Naive B cell (primary cell): ENCODE data around the gene ESPNL. TPM values are rescaled to one million over a fixed set of nuclear protein-coding genes. Genes with fewer than 3 reads are reported as not detected.

Source experiments
- ATAC-seq, 2 donors: fragments of 150-1000 bp; cut with Tn5 transposase; 2 replicates each; pipeline ENCODE4 v1.10.0; 2021; ENCODE audit warnings: low read depth in 2 of 2, mild to moderate bottlenecking in 2 of 2, moderate library complexity in 2 of 2
- DNase-seq: peaks from one replicate; pipeline ENCODE4 v3.0.0; 2022
- H3K27ac Mint-ChIP-seq, 6 donors: one replicate each; pipeline ENCODE4 v1.8.0; 2020 to 2022; ENCODE audit warnings: mild to moderate bottlenecking in 6 of 6, mixed read lengths in 6 of 6, moderate library complexity in 5 of 6, inconsistent platforms in 2 of 6
- H3K27me3 Mint-ChIP-seq, 3 donors: one replicate each; pipeline ENCODE4 v1.8.0; 2021 to 2022; ENCODE audit warnings: mixed read lengths in 3 of 3, mild to moderate bottlenecking in 1 of 3
- H3K36me3 Mint-ChIP-seq, 2 donors: one replicate each; pipeline ENCODE4 v1.8.0; 2020 to 2022; ENCODE audit warnings: mixed read lengths in 2 of 2, inconsistent platforms in 1 of 2, mild to moderate bottlenecking in 1 of 2
- H3K4me1 Mint-ChIP-seq, 3 donors: one replicate each; pipeline ENCODE4 v1.8.0; 2020 to 2022; ENCODE audit warnings: mixed read lengths in 3 of 3, inconsistent platforms in 1 of 3, mild to moderate bottlenecking in 1 of 3, moderate library complexity in 1 of 3
- H3K4me3 Mint-ChIP-seq, 8 donors: one replicate each; pipeline ENCODE4 v1.8.0; 2020 to 2022; ENCODE audit warnings: mild to moderate bottlenecking in 8 of 8, mixed read lengths in 8 of 8, moderate library complexity in 8 of 8, inconsistent platforms in 2 of 8
- H3K9me3 Mint-ChIP-seq, 7 donors: one replicate each; pipeline ENCODE4 v1.8.0; 2020 to 2022; ENCODE audit warnings: mixed read lengths in 7 of 7, mild to moderate bottlenecking in 5 of 7, inconsistent platforms in 2 of 7, moderate library complexity in 1 of 7
- polyA plus RNA-seq, 6 donors: library from polyadenylated mRNA; unstranded; fragments of 300-500 nt; fragmentation: Illumina TruSeq; gene quantifications; one replicate each; pipeline ENCODE4 v1.2.3, GENCODE V29; 2021; ENCODE audit warnings: low read depth in 6 of 6

Gene ESPNL
- polyA plus RNA-seq, 6 donors from 2014 or later = 0.24 to 0.30 TPM; not detected in 4

- no peak for ATAC-seq
- H3K27ac Mint-ChIP-seq = peak overlapping the region in 1 of 6 donors; percentile 50
- DNase-seq = no peak
- H3K27me3 Mint-ChIP-seq = no peaks in the 10 kb centered on the region
- no peaks in the 10 kb centered on the region for H3K36me3 Mint-ChIP-seq
- no peak overlapping the region for H3K4me3 Mint-ChIP-seq
- H3K4me1 Mint-ChIP-seq = peaks cover 16 to 23% (median 19%) of the 10 kb centered on the region in 3 donors
- peaks cover 0 to 2% (median 0%) of the 10 kb centered on the region in 7 donors for H3K9me3 Mint-ChIP-seq
These were observed 2.7 kb upstream of the ESPNL start for GRCh38 chr2:238097201-238097987.

DNA sequence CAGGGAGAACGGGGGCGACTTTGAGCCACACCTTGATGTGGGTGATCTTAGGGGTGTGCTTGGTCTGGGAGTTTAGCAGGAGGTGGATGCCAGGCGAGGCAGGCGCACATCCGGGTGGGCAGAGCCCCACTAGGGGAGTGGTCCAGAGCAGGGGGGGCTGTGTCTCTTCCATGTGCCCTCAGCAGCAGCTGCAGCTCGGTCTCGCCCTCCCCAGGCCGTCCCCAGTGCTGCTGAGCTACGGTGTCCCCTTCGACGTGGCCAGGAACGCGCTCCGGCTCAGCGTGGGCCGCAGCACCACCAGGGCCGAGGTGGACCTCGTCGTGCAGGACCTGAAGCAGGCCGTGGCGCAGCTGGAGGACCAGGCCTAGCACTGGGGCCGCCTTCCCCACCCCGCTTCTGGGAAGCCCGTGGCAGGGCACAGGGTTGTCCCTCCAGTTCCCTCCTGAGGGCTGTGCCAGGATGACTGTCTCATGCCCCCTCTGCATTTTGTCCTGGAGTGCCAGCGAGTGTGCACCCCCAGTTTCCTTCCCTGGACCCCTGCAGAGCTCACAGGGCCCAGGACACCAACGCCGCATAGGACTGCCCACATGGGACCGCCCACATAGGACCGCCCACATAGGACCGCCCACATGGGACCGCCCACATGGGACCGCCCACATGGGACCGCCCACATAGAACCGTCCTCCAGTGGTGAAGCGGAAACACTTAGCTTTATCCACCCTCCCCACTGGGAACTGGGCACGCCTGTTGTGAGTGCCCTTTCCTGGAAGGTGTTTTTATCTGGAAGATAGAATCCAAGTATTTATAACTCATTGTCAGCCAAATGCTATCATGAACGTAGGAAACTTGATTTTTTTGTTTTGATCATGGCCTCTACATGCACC is 1.9 kb upstream of the ESPNL start:
- H3K9me3 Mint-ChIP-seq = peaks cover 0 to 2% (median 0%) of the 10 kb centered on the region in 7 donors
- peaks cover 16 to 17% (median 16%) of the 10 kb centered on the region in 3 donors for H3K4me1 Mint-ChIP-seq
- H3K27me3 Mint-ChIP-seq = no peaks in the 10 kb centered on the region
- H3K27ac Mint-ChIP-seq = peak overlapping the region in 3 of 6 donors; percentile 73 to 90 (median 77)
- no peaks in the 10 kb centered on the region for H3K36me3 Mint-ChIP-seq
- DNase-seq (peak; percentile 25), ATAC-seq (peak; percentile 79 to 93)
- peak overlapping the region in 6 of 8 donors; percentile 41 to 88 (median 69) for H3K4me3 Mint-ChIP-seq

DNA sequence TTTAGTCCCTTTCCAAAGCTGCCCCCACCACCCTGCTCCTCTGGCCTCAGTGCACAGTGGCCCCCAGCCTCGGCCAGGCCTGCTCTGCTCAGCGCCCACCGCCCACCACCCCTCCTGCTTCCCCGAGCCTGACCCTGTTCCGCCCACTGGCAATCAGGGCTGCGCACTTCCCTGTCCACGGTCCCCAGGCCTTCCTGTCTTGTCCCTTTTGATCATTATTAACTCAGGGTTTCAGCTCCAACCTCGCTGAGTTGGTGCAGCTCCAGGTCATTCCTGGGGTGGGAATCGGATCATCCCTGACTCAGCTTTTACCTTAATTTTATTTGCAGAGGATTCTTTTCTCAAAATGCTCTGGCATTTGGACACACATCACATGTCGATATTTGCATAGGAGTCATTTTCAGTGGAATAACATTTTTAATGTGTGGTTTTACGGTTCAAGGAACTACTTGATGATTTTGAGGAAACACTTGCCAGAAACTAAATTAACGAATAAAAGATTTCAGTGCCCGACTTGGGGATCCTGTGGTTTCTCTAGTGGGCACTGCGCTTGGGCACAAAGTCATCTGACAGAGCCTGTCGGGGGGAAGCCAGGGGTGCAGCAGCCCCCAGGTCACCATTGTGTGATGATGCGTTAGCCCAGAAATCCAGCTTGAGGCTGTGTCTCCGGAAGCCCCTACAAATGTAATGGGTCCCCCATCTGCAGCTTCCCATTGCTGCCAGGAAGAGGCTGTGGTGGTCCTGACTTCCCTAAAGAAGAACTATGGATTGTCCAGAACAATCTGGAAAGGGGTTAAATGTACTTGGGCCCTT is 1.0 kb upstream of the ESPNL start:
- peak; percentile 24 to 47 for ATAC-seq
- Mint-ChIP-seq H3K4me3 (peak overlapping the region; percentile 1 to 88 (median 68)), H3K9me3 (peaks cover 0 to 2% (median 0%) of the 10 kb centered on the region in 7 donors), H3K4me1 (peaks cover 14 to 16% (median 16%) of the 10 kb centered on the region in 3 donors), H3K36me3 (no peaks in the 10 kb centered on the region), H3K27ac (peak overlapping the region in 5 of 6 donors; percentile 21 to 90 (median 77)), H3K27me3 (no peaks in the 10 kb centered on the region)
- DNase-seq = peak; percentile 17

DNA sequence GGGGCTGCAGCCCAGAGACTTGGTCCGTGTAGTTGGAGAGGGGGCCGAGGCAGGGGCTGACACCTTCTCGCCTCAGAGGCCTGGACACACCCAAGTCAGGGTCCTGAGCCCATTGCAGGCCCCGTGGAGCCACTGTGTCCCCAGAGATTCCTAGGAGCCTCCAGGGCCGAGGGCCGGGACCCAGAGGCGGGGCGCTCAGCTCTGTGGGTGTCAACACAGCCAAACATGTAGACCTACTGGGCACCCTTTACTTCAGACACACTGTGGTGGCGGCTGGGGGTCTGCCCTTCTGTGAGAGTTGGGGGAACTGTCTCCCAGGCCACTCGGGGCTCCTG is 459 bp upstream of the ESPNL start:
- Mint-ChIP-seq H3K4me1 (peaks cover 14 to 16% (median 16%) of the 10 kb centered on the region in 3 donors), H3K27ac (peak overlapping the region in 1 of 6 donors; percentile 77), H3K4me3 (peak overlapping the region in 5 of 8 donors; percentile 34 to 66 (median 52)), H3K9me3 (peaks cover 0 to 2% (median 0%) of the 10 kb centered on the region in 7 donors), H3K36me3 (no peaks in the 10 kb centered on the region), H3K27me3 (no peaks in the 10 kb centered on the region)
- DNase-seq (no peak), ATAC-seq (no peak)

- H3K4me1 Mint-ChIP-seq = peaks cover 14 to 16% (median 16%) of the 10 kb centered on the region in 3 donors
- no peaks in the 10 kb centered on the region for H3K36me3 Mint-ChIP-seq
- H3K27ac Mint-ChIP-seq = peak overlapping the region in 1 of 6 donors; percentile 15
- peak overlapping the region in 2 of 8 donors; percentile 41 to 59 for H3K4me3 Mint-ChIP-seq
- DNase-seq = no peak
- no peaks in the 10 kb centered on the region for H3K27me3 Mint-ChIP-seq
- ATAC-seq = no peak
- H3K9me3 Mint-ChIP-seq = peaks cover 0 to 2% (median 0%) of the 10 kb centered on the region in 7 donors
These were observed 956 bp downstream of the ESPNL start for GRCh38 chr2:238100821-238101771.

DNA sequence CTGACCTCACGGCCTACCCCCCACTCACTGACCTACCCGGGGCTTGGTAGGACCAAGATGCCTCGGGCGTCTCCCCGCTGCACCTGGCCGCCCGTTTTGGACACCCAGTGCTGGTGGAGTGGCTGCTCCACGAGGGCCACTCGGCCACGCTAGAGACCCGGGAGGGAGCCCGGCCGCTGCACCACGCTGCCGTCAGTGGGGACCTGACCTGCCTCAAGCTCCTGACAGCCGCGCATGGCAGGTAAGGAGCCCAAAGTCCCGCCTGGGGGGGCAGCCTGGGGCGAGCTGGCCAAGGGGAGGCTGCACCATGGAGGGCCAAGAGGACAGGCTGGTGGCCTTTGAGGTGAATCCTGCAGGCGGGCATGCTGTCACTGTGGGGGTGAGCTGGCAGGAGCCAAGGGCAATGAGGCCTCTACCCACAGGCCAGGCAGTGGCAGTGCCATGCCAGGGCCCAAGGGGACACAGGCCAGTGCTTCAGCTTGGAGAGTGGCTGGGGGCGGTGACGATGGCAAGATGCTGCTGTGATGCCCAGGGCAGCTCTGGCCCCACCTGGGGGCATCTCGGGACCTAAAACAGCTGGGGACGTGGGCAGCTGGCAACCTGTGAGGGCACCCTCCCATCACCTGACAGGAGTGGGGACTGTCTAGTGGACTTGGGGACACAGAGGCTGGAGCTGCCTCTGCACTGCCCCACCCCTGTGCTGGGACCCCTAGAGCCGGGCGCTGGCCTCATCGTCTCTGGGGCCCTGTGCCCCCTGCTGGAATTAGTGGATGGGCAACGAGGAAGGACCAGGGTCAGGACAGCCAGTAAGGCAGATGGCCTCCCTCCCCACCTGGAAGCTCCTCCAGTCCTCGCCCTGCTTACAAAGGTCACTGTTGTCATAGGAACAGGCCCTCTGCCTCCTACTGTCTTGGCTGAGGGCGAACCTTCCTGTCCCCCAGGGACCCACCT is 2.0 kb downstream of the ESPNL start:
- H3K9me3 Mint-ChIP-seq = peaks cover 0 to 2% (median 0%) of the 10 kb centered on the region in 7 donors
- H3K27ac Mint-ChIP-seq = peak overlapping the region in 1 of 6 donors; percentile 27
- ATAC-seq (no peak), DNase-seq (no peak)
- peaks cover 17 to 23% (median 19%) of the 10 kb centered on the region in 3 donors for H3K4me1 Mint-ChIP-seq
- H3K4me3 Mint-ChIP-seq = no peak overlapping the region
- no peaks in the 10 kb centered on the region for H3K27me3 Mint-ChIP-seq
- no peaks in the 10 kb centered on the region for H3K36me3 Mint-ChIP-seq

DNA sequence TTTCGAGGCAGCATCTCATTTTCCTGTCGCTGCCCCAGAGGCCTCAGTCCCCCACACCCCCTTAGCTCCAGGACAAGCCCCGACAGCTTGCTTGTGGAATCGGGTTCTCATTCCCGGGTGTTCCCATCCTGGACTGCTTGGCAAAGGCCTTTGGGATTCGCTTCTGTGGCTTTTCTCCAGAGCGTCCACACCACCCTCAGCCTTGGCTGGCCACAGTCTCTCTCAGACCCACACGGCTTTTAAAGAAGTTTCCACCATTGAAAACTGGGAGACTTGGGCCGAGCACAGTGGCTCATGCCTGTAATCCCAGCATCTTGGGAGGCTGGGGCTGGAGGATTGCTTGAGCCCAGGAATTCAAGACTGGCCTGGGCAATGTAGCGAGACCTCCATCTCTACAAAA is 2.7 kb downstream of the ESPNL start:
- H3K27me3 Mint-ChIP-seq = no peaks in the 10 kb centered on the region
- H3K4me3 Mint-ChIP-seq = no peak overlapping the region
- DNase-seq = no peak
- H3K9me3 Mint-ChIP-seq = peaks cover 0 to 2% (median 0%) of the 10 kb centered on the region in 7 donors
- ATAC-seq = no peak
- no peak overlapping the region for H3K27ac Mint-ChIP-seq
- no peaks in the 10 kb centered on the region for H3K36me3 Mint-ChIP-seq
- H3K4me1 Mint-ChIP-seq = peaks cover 24 to 27% (median 26%) of the 10 kb centered on the region in 3 donors

GRCh38 chr2:238103465-238104225 is 3.5 kb downstream of the ESPNL start:
- no peak overlapping the region for H3K4me3 Mint-ChIP-seq
- no peak overlapping the region for H3K27ac Mint-ChIP-seq
- peaks cover 29 to 32% (median 32%) of the 10 kb centered on the region in 3 donors for H3K4me1 Mint-ChIP-seq
- ATAC-seq (no peak), DNase-seq (no peak)
- no peaks in the 10 kb centered on the region for H3K27me3 Mint-ChIP-seq
- H3K36me3 Mint-ChIP-seq = no peaks in the 10 kb centered on the region
- H3K9me3 Mint-ChIP-seq = peaks cover 0 to 2% (median 0%) of the 10 kb centered on the region in 7 donors

- Mint-ChIP-seq H3K27me3 (no peaks in the 10 kb centered on the region), H3K9me3 (no peaks in the 10 kb centered on the region), H3K4me1 (peaks cover 29 to 32% (median 32%) of the 10 kb centered on the region in 3 donors), H3K36me3 (no peaks in the 10 kb centered on the region), H3K27ac (peak overlapping the region in 1 of 6 donors; percentile 80), H3K4me3 (peak overlapping the region in 1 of 8 donors; percentile 6)
- ATAC-seq (no peak), DNase-seq (no peak)
These were observed 4.1 kb downstream of the ESPNL start for GRCh38 chr2:238104226-238104690.

GRCh38 chr2:238104691-238105371 is 4.7 kb downstream of the ESPNL start:
- Mint-ChIP-seq H3K36me3 (no peaks in the 10 kb centered on the region), H3K27ac (no peak overlapping the region), H3K4me1 (peaks cover 27 to 32% (median 32%) of the 10 kb centered on the region in 3 donors), H3K4me3 (no peak overlapping the region), H3K9me3 (no peaks in the 10 kb centered on the region), H3K27me3 (no peaks in the 10 kb centered on the region)
- DNase-seq = no peak
- no peak for ATAC-seq
